ENCODE results near the gene TBC1D5.

- no peak for TF ChIP-seq CTCF (IDR thresholded peaks at IDR 0.05)
- no peak for TF ChIP-seq EZH2 (IDR thresholded peaks at IDR 0.05; ENCODE audit: borderline replicate concordance, insufficient read depth, low read depth, low read length, poor library complexity, severe bottlenecking)
These were observed 449.9 kb downstream of the TBC1D5 start for GRCh38 chr3:17292556-17292955.

All from B cell (primary cell).